ENCODE measurements around the gene CCDC12.

DNA sequence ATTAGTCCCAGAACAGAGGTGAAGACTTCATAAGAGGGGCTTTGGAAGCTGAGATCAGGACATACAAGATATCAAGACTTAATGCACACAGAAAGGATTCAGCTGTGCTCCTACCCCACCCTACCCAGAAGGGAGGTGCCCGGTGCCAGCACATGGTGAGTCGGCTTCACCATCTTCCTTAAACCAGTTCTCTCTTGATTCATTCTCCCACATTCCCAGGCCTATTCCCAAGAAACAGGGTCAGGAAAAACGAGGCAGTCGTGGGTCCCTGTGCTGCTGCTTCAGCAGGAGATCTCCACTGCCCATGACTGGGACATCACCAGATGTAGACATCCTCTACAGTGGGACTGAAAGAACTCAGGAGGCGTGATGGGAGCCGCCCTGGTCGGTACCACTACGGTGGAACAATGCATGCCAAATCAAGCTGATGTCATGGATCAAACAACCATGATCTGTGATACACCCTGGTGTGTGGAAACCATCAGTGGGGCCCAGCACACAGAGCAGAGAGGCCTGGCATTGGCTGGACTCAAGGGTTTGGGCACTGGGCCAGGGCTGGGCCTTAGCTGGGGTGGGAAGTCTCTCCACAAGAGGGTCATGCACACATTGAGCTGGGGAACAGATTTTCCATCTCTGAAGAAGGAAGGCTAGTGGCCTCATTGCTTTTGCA is 41.9 kb downstream of the CCDC12 start:
- TF ChIP-seq YY1 (IDR thresholded peaks at IDR 0.05; ENCODE audit: insufficient read depth, insufficient read length) (no peak), ZNF274 (IDR thresholded peaks at IDR 0.05; ENCODE audit: low read depth, low read length) (no peak)

All from NT2/D1 (cell line).